ENCODE results near the gene SEC14L1. TPM values are rescaled to one million over a fixed set of nuclear protein-coding genes. Genes with fewer than 3 reads are reported as not detected.
"Not testable (repeated sequence)": the region's sequence is repeated elsewhere in the genome, so short reads cannot be mapped to it uniquely, and the experiment has no call there.

SEC14L1 gene
- total RNA-seq, 1 donor from 2014 or later = 71.2 TPM

DNA sequence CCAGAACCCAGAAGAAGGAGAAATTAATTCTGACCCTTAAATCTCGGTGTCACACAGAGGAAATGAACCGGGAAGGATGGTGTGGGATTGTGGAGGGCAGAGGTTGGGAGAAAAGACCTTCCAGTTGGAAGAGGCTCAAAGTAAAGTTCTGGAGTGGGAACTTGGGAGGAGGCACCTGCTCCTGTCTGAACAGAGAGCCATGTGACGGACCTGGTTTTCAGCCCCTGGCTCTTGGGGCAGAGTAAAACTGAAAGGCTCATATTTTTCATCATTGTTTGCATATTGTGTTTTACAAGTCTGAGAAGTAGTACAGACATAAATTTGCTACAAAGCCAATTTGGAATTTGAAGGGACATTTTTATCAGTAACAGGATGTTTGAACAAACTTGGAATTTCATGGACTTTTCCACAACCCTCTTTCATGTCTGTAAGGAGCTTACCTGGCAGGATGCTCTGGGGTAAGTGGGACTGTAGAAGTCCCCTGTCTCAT is 24.4 kb upstream of the SEC14L1 start:
- no peak for DNase-seq (ENCODE audit: low spot score)

DNA sequence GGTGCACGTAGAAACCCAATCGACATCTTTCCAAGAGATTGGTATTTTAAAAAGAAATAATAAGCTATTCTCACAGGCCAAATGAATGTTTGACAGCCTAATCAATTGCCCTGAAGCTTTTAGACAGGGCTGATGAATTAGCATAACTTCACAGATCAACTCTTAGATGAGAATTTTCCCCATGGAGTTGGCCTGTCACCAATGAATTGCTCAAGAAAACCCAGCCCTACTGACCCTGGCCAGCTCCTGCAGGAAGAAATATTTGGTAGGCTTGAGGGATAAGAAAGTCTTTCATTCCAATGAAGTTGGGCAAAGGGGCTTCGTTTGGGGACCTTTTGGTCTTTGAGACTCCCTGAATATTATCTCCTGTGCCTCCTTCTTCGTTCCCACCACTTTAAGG is 23.4 kb upstream of the SEC14L1 start:
- DNase-seq (ENCODE audit: low spot score) = no peak

DNA sequence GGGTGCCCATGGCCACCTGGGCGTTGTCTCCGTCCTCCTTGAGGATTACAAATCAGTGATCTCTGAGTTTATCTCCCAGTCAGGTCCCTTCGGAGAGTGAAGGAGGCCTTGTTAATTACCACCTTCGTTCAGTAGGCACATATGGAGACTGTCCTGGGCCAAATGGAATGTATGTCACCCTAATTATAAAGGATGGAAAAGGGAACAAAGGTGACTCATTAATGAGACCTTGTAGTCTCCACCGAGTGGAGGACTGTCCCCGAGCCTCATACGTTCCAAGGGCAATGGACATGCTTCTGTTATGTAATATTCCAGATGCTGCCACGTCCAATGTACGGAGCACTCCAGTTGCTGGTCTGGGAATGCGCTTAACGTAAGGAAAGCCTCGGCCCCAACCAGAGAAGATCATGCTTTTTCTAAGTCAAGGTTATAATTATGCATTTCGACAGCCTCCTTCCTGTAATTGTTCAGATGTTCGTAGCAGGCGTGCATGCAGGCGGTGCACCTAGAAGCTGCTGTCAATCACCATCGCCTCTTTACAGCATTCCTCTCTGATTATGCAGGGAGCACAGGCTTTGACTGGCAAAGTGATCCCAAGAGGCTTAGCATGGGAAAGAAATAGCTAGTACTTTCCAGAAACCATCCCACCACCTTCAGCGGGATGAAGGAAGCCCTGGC is 22.4 kb upstream of the SEC14L1 start:
- DNase-seq (ENCODE audit: low spot score) = no peak

DNA sequence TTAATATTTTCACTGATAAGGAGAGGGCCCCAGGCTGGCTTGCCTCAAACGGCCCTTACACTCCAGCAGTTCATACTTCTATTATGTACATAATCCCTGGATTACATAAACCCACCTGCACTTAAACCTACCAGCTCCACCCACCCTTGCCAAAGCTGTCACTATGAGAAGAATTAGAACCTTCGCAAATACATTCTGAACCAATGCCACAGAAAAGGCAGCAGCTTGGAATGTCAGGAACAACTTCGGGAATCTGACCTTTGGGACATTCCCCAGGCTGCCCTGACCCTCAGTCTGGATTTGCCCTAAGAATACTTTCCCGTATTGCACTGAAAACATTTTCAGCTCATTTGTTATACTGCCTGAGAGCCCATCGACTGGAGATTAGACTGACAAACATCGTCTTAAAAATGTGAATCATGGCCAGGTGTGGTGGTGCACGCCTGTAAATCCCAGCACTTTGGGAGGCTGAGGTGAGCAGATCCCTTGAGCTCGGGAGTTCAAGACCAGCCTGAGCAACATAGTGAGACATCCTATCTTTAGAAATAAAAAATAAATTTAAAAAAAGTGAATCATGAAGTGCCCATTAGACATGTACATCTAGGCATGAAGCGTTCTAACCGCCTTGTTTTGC is 21.0 kb upstream of the SEC14L1 start:
- DNase-seq (ENCODE audit: low spot score) = no peak

DNA sequence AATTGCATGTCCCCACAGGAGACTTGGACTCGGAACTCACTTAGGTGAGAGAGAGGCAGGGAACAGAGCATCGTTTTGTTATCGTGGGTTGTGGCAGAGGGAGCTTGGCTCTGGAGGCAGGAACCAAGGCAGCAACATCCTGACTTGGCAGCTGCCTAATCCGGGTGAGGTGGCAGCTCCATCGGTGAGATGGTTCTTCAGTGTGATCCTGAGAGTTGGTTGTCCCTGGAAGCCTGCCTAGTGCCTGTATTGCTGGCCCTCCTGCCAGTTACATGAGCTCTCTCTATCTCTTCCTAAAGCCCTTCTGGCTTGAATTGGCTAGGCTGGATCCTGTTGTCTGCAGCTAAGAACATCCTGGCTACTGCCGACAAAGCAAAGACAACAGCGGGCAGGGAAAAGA is 19.9 kb upstream of the SEC14L1 start:
- DNase-seq (ENCODE audit: low spot score) = no peak

DNA sequence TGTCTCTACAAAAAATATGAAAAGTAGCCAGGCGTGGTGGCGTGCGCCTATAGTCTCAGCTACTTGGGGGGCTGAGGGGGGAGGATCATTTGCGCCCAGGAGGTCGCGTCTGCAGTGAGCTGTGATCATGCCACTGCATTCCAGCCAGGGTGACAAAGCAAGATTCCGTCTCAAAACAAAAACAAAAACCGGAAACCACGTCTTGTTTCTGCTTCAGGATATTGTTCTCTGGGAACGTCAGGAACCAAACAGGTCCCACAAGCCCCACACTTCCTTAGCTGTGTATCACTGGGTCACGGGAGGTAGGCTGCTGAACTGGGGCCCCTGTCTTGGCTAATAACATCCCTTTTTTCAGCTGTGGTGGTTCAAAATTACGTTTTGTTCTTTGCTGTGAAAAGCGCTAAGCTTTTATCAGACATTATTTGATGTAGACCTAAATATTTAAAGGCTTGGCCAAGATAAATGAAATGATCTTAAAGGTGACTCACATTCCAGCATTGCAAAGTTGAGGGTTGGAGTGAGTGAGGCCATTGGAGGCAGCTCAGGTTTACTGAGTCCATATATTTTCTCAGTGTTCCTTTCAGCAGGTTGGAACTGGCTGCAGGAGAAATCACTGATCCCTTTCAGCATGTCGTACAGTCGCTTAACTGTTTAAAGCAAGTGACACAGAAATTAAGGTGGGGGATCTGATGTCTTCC is 16.4 kb upstream of the SEC14L1 start:
- no peak for DNase-seq (ENCODE audit: low spot score)

DNA sequence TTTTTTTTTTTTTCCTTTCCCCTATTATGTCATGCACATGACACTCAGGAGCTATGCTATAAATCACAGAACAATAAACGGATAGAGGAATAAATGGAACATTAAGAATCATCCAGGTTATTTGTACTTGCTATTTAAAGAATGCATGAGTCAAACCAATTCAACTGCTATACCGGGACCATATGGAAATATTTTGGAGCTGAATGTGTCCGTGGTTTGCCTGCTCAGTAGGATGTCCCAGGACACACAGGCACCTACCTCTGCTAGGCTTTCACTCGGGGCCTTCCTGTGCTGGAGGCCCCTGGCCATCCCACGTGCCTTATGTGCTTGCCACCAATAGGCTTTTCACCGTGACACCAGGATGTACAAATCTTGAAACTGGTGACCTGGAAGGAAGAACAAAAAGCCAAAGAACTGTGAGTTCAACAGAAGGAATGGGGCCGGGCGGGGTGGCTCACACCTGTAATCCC is 15.3 kb upstream of the SEC14L1 start:
- DNase-seq (ENCODE audit: low spot score) = no peak

DNA sequence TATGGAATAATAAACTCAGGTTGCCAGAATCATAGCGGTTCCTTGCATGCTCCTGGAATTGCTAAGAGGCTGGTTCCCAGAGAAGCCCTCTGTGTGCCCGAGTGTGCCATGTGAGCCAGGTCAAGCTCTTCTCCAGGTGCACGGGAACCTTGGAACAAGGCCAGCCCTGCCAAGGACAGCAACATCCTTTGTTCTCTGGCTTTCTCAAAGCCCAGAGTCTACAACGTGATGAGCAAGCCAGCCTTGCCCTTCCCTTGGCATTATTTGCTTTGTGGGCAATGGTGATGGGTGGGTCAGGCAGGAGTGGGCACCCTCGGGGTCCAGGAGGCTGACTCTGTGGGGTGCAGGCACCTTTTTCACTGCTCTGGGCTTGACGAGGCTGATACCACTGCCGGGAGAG is 14.2 kb upstream of the SEC14L1 start:
- DNase-seq (ENCODE audit: low spot score) = peak; percentile 74

DNA sequence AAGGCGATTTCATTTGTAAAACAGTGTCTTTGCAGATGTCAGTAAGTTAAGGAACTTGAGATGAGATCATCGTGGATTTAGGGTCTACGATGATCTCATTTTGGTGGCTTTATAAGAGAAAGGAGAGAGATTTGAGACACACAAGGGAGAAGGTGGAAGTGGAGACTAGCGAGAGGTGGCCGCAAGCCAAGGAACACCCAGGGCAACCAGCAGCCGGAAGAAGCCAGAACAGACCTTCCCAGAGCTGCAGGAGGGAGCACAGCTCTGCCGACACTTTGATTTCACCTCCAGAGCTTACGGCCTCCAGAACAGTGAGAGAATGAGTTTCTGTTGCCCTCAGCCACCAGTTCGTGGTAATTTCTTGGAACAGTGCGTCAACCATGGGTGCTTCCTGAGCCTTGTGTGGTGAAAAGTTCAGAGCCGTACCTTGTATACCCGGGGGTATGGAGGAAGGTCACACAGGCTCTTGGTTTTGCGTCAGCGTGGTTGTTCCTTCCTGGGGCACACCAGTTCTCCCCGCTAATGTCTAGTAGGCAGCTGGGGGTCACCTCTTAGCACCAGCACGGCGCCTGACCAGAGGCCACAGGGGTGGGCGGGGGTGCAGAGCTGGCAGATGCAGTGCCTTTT is 12.9 kb upstream of the SEC14L1 start:
- peak; percentile 70 for DNase-seq (ENCODE audit: low spot score)

DNA sequence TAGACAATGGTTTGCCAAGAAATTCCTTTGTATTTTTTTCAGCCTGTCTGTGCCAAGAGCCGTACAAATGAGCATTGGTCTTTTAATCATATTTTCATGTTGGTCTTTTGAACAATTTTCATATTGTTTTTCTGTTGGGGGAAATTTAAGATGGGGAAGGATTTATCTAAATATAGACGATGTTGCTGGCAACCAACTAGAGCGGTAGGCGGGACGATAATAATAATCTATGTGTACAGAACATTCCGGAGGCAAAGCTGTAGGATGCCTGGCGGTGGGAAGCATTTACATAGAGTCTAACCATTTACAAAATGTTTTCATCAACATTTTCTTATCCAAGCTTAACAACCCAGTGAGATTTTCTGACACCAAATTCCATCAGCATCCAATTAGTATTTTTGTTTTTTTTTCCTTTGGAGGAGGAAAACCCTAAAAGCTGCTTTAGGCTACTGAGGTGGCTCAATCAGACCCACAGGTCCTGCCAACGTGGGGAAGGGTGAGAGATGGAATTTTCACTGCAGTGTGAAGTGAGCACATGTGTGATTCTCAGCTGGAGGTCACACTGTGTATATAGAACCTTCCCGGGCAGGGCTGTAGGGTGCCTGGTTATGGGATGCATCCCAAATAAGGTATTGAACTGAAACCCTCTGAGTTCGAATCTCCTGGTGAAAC is 11.7 kb upstream of the SEC14L1 start:
- no peak for DNase-seq (ENCODE audit: low spot score)

DNA sequence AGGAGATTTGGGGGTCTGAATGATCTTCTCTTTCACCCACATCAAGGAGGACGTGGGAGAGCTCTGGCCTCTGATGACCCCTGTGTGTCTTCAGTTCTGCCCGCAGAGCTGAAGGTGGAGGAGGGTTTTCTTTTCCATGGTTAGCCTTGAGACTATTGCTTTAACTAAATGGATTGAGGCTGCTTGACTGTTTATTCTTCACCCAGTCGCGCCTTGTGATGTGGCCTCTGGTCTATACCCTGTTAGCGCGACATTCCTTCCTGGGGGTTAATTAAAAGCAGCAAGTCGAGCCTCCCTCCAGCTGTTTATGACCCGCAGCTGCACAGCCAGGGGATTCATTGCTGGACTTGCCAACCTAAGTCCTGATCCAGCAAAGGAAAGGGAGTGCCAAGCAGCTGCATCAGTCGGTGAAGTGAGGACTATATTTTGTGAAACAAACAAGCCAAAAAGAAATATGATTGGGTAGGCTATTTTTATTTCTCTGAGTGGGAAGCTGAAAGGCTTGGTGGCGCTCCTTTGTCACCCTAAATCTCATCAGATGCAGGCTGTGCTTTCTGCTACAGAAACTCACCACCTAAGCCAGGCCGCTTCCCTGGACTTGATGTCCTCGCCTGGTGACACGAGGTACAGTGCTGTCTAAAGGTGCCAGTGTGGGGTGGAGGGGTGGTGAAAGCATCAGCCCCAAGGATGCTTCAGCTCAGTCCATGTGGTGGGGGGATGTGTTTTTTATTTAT is 11.0 kb upstream of the SEC14L1 start:
- DNase-seq (ENCODE audit: low spot score) = no peak

DNA sequence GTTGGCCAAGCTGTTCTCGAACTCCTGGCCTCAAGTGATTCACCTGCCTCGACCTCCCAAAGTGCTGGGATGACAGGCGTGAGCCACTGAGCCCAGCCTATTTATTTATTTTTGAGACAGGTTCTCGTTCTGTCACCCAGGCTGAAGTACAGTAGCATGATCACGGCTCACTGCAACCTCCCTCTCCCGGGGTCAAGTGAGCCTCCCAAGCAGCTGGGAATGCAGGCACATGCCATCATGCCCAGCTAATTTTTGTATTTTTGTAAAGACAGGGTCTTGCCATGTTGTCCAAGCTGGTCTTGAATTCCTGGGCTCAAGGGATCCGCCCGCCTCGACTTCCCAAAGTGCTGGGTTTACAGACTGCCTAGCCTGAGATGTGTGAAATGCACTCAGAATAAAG is 10.2 kb upstream of the SEC14L1 start:
- DNase-seq (ENCODE audit: low spot score) = no peak

DNA sequence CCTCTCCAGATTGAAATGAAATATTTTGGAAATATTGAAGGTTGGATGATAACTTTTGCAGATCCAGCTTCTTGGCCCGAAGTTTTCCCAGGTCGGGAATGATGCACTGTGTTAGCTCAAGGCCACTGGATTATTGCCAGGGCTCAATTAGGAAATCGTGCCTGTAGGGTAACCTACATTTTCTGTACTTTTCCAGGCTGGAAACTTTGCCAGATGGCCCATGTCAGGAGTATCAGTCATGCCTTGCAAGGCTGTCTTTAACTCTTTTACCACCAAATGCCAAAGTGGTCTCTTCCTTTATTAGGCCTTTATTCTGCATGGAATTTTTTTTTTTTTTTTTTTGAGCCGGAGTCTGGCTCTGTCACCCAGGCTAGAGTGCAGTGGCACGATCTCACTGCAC is 8.9 kb upstream of the SEC14L1 start:
- DNase-seq (ENCODE audit: low spot score) = no peak

DNA sequence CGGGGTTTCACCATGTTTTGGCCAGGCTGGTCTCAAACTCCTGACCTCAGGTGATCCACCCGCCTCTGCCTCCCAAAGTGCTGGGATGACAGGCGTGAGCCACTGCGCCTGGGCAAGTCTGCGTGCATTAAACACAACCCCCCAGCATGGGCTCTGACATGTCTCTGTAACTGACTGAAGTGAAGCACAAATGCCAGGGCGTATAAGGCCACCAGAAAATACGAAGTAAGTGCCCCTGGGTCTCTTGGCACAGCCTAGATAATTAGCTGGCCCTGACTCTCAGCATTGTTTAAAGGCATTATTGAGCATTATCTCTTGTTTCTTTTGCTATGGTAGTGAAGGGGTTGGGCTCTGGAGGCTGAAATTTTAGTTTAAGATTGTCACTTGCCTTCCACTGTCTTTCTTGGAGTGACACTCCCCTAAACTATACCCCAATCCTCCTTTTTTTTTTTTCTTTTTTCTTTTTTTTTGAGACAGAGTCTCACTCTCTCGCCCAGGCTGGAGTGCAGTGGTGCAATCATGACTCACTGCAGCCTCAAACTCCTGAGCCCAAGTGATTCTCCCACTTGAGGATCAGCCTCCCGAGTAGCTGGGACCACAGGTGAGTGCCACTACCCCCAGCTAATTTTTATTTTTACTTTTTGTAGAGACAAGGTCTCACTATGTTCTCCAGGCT is 8.2 kb upstream of the SEC14L1 start:
- no peak for DNase-seq (ENCODE audit: low spot score)

DNA sequence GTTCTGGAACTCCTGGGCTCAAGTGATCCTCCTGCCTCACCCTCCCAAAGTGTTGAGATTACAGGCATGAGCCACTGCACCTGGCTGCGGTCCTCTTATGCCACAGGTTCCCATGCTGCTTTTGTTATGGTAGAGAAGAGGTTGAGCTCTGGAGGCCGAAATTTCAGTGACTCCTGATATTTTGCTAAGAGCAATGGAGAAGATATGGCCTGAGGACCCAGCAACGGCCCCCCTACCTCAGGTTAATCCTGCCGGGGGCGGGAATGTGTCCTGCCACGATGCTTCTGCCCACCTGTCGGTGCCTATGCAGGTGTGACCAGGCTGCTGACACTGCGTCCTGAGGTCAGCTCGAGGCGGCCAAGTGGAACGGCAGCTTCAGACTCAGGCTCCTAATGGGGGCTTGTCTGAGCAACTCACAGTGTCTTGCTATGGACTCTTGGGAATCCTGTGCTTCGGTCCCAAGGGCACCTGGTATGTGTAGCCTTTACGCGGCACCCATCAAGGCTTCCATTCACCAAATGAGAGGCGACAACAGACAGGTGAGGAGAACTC is 7.6 kb upstream of the SEC14L1 start:
- DNase-seq (ENCODE audit: low spot score) = no peak

DNA sequence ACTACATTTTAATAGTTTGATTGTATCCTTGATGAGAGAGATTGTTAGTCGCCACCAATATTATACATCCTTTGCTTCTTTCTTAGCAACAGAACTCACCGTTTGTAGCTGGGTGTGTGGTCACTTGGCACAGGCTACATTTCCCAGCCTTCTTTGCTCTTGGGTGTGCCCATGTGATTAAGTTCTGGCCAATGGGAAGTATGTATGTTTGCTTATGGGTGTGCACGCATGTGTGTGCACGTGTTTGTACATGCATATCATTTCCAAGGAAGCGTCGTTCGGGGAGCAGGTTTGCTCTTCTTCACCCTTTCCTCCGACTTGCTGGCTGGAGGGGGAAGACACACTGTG is 4.4 kb upstream of the SEC14L1 start:
- DNase-seq (ENCODE audit: low spot score) = no peak

DNA sequence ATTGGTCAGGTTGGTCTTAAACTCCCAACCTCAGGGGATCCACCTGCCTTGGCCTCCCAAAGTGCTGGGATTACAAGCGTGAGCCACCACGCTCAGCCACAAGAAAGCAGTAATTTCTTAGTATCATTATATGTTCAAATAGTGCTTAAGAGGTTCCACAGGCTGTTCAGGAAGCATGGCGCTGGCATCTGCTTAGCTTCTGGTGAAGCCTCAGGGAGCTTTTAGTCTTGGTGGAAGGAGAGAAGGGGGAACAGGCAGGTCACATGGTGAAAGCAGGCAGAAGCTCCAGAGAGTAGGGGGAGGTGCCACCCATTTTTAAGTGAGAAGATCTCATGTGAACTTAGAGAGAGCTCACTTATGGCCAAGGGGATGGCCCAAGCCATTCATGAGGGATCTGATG is 3.7 kb upstream of the SEC14L1 start:
- no peak for DNase-seq (ENCODE audit: low spot score)

DNA sequence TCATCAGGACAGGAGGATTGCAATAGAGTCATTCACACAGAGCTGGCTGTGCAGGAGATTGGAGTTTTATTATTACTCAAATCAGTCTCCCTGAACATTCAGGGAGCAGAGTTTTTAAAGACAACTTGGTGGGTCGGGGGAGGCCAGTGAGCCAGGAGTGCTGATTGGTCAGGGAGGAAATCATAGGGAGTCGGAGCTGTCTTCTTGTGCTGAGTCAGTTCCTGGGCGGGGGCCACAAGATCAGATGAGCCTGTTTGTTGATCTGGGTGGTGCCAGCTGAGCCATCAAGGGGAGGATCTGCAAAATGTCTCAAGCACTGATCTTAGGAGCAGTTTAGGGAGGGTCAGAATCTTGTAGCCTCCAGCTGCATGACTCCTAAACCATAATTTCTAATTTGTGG is 2.9 kb upstream of the SEC14L1 start:
- not testable (repeated sequence) for DNase-seq (ENCODE audit: low spot score)

DNA sequence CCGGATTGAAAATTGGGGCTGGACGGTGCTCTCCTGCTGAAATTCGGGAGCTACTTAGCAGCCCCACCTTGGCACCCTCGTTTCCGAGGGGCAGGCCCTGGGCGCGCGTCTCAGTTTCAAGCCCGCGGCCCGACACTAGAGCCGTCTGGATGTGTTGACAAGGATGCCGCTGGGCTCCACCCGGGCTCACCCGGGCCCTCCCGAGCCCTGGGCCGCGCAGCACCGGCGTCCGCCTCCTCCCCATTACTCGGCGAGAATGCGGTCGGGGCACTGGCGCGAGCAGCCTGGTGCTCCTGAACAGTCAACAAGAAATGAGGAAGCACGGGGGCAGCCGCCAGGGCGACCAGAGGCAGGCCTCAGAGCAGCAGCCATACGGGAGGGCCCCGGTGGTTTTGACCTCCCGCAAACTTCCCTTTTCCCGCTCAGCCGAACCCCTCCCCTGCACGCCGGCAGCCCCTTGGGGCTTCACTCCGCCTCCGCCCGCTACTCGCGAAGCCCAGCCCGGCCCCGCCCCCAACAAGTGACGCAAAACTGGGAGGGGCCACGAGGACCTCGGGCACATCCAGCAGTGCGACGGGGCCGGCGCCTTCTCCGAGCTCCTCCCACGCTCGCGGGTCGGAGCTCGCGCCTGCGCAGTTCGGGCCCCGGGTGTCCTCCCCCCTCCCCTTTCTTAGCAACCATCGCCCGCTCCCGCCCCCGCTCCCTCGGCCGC is 447 bp upstream of the SEC14L1 start:
- peak; percentile 99 for DNase-seq (ENCODE audit: low spot score)

Measured in mucosa of gallbladder (tissue), 1 donor.